Endothelial cell of umbilical vein (primary cell): ENCODE data around the gene BST2. TPM values are rescaled to one million over a fixed set of nuclear protein-coding genes. Genes with fewer than 3 reads are reported as not detected.

ENCODE experiments used
- BruUV-seq: library from RNA; stranded (reverse); fragments of 400-500 nt; replicated peaks from 2 replicates; lab custom pipeline; 2021; lab: Mats Ljungman, UMichigan
- CTCF ChIA-PET: fragments of 300-600, 350-600 bp; sonication (Branson Sonifier 250); formaldehyde crosslinking; loops from one replicate; lab custom pipeline; 2021; ENCODE audit warnings: antibody characterized with exemption, inconsistent platforms; lab: Charles Lee
- POLR2A ChIA-PET: fragments of 300-600, 350-600 bp; sonication (Branson Sonifier 250); formaldehyde crosslinking; loops from one replicate; lab custom pipeline; 2021; ENCODE audit warnings: antibody characterized with exemption, inconsistent platforms; lab: Charles Lee
- DNase-seq: peaks from one replicate; pipeline ENCODE4 v3.0.0-alpha.2; 2011; ENCODE audit warnings: low read depth, low spot score
- FAIRE-seq: peaks from 2 replicates; lab custom pipeline; 2011; peaks lifted over from hg19 to GRCh38; lab: Jason Lieb, UNC
- H2AFZ ChIP-seq: 2 replicates; pipeline ENCODE4 v1.6.0; 2012; ENCODE audit warnings: low read depth, low read length, control low read depth, inconsistent platforms
- H3K27ac ChIP-seq: 2 replicates; pipeline ENCODE4 v1.5.1; 2011; ENCODE audit warnings: low read depth, mild to moderate bottlenecking, control low read depth, low read length, moderate library complexity; ENCODE audit not compliant: insufficient read depth
- H3K27me3 ChIP-seq, 2 experiments: 2 replicates each; pipeline versions ENCODE4 v1.6.0 to v1.6.1; 2011; ENCODE audit warnings: low read length in 2 of 2, mixed read lengths in 1 of 2; ENCODE audit not compliant: control insufficient read depth in 2 of 2, insufficient read depth in 2 of 2
- H3K36me3 ChIP-seq, 2 experiments: 2 replicates in 1 of 2; 3 replicates in 1 of 2; pipeline ENCODE4 v1.5.1; 2011; ENCODE audit warnings: low read length in 2 of 2, mild to moderate bottlenecking in 1 of 2, moderate library complexity in 1 of 2; ENCODE audit not compliant: control insufficient read depth in 2 of 2, insufficient read depth in 2 of 2; ENCODE audit errors: extremely low read depth in 1 of 2
- H3K4me1 ChIP-seq: 3 replicates; pipeline ENCODE4 v1.5.1; 2011; ENCODE audit warnings: mild to moderate bottlenecking, low read length; ENCODE audit not compliant: control insufficient read depth, insufficient read depth; ENCODE audit errors: extremely low read depth
- H3K4me2 ChIP-seq: 2 replicates; pipeline ENCODE4 v1.6.1; 2011; ENCODE audit warnings: low read length, control low read depth, mixed read lengths; ENCODE audit not compliant: insufficient read depth
- H3K4me3 ChIP-seq, 3 experiments: fragments of 200-600 bp in 1 of 3; sonication (generic), shearing (Covaris generic) in 1 of 3; replicated peaks in 1 of 3; 2 replicates each; pipeline ENCODE4 v1.5.1; 2011 to 2016; ENCODE audit warnings: control low read depth in 3 of 3, low read length in 3 of 3, mild to moderate bottlenecking in 2 of 3, inconsistent platforms in 1 of 3, low read depth in 1 of 3, moderate library complexity in 1 of 3; ENCODE audit not compliant: insufficient read depth in 1 of 3
- H3K79me2 ChIP-seq: 2 replicates; pipeline ENCODE4 v1.6.0; 2012; ENCODE audit warnings: low read length, inconsistent platforms; ENCODE audit not compliant: control insufficient read depth, insufficient read depth
- H3K9ac ChIP-seq: replicated peaks from 2 replicates; pipeline ENCODE3; 2011; ENCODE audit warnings: low read length, control low read depth; ENCODE audit not compliant: insufficient read depth; ENCODE audit errors: extremely low read depth
- H3K9me1 ChIP-seq: replicated peaks from 3 replicates; pipeline ENCODE4 v1.6.0; 2011; ENCODE audit warnings: mild to moderate bottlenecking, low read length; ENCODE audit not compliant: control insufficient read depth, insufficient read depth; ENCODE audit errors: extremely low read depth
- H3K9me3 ChIP-seq: replicated peaks from 2 replicates; pipeline ENCODE4 v1.5.1; 2012; ENCODE audit warnings: low read length, inconsistent platforms; ENCODE audit not compliant: control insufficient read depth, insufficient read depth
- H4K20me1 ChIP-seq: replicated peaks from 2 replicates; pipeline ENCODE3; 2011; ENCODE audit warnings: mild to moderate bottlenecking, low read length; ENCODE audit not compliant: control insufficient read depth, insufficient read depth; ENCODE audit errors: extremely low read depth
- EZH2 ChIP-seq: IDR thresholded peaks from 2 replicates; pipeline ENCODE4 v1.6.1; 2012; ENCODE audit warnings: borderline replicate concordance, low read depth, mild to moderate bottlenecking, moderate library complexity, low read length, inconsistent platforms; ENCODE audit not compliant: severe bottlenecking
- FOS ChIP-seq: IDR thresholded peaks from 2 replicates; pipeline ENCODE4 v1.6.1; 2011; ENCODE audit warnings: mild to moderate bottlenecking, low read length, moderate library complexity, borderline replicate concordance; ENCODE audit not compliant: insufficient read depth
- GATA2 ChIP-seq: IDR thresholded peaks from 2 replicates; pipeline ENCODE4 v1.7.0; 2011; ENCODE audit warnings: low read depth, mild to moderate bottlenecking, moderate library complexity, mixed read lengths, low read length; ENCODE audit not compliant: insufficient read length, insufficient read depth
- JUN ChIP-seq: IDR thresholded peaks from 2 replicates; pipeline ENCODE4 v1.6.1; 2011; ENCODE audit warnings: borderline replicate concordance, low read depth; ENCODE audit not compliant: insufficient read length, insufficient read depth
- MYC ChIP-seq: IDR thresholded peaks from one replicate; pipeline ENCODE4 v1.6.1; 2011; ENCODE audit warnings: mild to moderate bottlenecking, low read depth, low read length
- POLR2A ChIP-seq: IDR thresholded peaks from 2 replicates; pipeline ENCODE4 v1.6.1; 2012; ENCODE audit warnings: low read depth, mild to moderate bottlenecking, control low read depth, low read length
- POLR2AphosphoS5 ChIP-seq: IDR thresholded peaks from 2 replicates; pipeline ENCODE4 v1.6.1; 2012; ENCODE audit warnings: low read depth, mild to moderate bottlenecking, control low read depth, low read length, moderate library complexity; ENCODE audit not compliant: insufficient read depth
- dilution Hi-C: fragments of 300-500 bp; cut with MboI; formaldehyde crosslinking; loops from one replicate; pipeline ENCODE4 v1.15.0; 2019; ENCODE audit warnings: low sequenced_read_pairs; ENCODE audit not compliant: extremely low pct_ligation_motif_present
- intact Hi-C: fragments of 100-400 bp; cut with micrococcal nuclease; formaldehyde crosslinking; loops from one replicate; pipeline ENCODE4 v1.10.0; 2022
- polyA plus RNA-seq, 4 experiments: library from polyadenylated mRNA; depleted of rRNA in 3 of 4; stranded (reverse) in 3 of 4; unstranded in 1 of 4; fragments of >200 nt; gene quantifications; 2 replicates each; pipeline versions ENCODE4 v1.2.1 to v1.2.3, GENCODE V29; 2011 to 2012; ENCODE audit warnings: missing spikeins in 1 of 4
- total RNA-seq: library from RNA; stranded (reverse); gene quantifications from 2 replicates; pipeline ENCODE4 v1.2.3, GENCODE V29; 2021
- TF ChIP-seq, protein P1 (sequence below): IDR thresholded peaks from 2 replicates; pipeline ENCODE4 v1.6.1; 2011; ENCODE audit not compliant: insufficient read depth, insufficient read length
- TF ChIP-seq, protein P2 (sequence below), 2 donors: IDR thresholded peaks; 1 replicate in 1 of 2; 2 replicates in 1 of 2; pipeline ENCODE4 v1.5.1; 2011; ENCODE audit warnings: low read length in 2 of 2, mild to moderate bottlenecking in 2 of 2, moderate library complexity in 2 of 2, control low read depth in 1 of 2, inconsistent platforms in 1 of 2, low read depth in 1 of 2; ENCODE audit not compliant: insufficient read depth in 1 of 2; ENCODE audit errors: extremely low read depth in 1 of 2

Gene BST2
- total and polyA plus RNA-seq, 2 donors (not counting 3 experiments of a cell fraction or from before 2014, with no cell fraction given) = 21.2 to 146 TPM

DNA sequence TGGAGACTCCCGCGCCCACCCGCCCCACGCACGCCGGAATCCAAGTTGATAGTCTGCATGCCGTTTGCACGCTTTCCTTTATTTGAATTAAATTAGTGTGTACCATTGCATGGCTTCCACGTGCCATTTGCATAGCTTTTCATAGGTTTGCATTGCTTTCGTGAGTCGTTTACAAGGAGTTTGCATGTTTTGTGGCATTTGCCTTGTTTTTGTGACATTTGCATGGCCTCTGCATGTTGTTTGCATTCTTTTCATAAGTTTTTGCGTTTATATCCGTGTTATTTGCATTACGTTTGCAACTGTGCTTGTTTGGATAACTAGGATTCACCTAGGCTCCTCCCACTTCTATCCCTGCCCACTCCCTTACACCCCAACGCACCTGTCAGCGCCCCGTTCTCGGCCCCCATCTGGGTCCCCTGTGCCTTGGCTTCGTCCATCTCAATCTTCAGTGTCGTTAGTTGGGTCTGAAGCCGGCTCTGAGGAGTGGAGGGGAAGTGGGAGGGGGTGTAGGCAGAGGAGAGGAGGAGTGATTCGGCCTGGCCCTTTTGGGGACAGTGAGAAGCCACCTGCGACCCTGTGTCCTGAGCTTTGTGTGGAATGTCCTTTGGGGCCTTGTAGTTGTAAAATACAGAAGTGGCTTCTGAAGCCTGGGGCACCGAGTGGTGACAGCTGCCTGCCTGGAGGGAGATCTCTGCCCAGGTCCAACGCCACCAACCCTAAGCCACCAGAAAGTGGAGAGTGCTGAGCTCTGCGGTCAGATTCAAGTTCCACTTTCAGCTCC is 13.9 kb downstream of the BST2 start:
- intact Hi-C loops = loop anchor here (1.0 kb wide), 2 partner anchors 45 to 99 kb away; no protein-coding TSS in a partner anchor
- Histone ChIP-seq H3K36me3 (no peaks in the 10 kb centered on the region), H3K4me1 (peaks cover 16% of the 10 kb centered on the region), H3K27ac (no peak overlapping the region), H3K9me3 (no peaks in the 10 kb centered on the region), H3K9me1 (no peaks in the 10 kb centered on the region), H3K27me3 (peaks cover 6% of the 10 kb centered on the region in 2 experiments), H2AFZ (peak overlapping the region; percentile 80), H3K79me2 (no peaks in the 10 kb centered on the region), H3K4me3 (peak overlapping the region in 2 of 3 experiments; percentile 6 to 13), H4K20me1 (no peaks in the 10 kb centered on the region), H3K9ac (no peak overlapping the region), H3K4me2 (peak overlapping the region; percentile 77)
- TF ChIP-seq POLR2A (no peak), POLR2AphosphoS5 (no peak)
- dilution Hi-C loops = no loop called here
- ChIA-PET CTCF (interaction anchor here (0.7 to 3.2 kb wide), 14 partner anchors 17 to 162 kb away, joined by 3 to 12 read pairs (median 4); partner anchors contain the start of genes ABHD8, ANO8 and SLC27A1), POLR2A (interaction anchor here (0.7 to 1.4 kb wide), 3 partner anchors 12 to 468 kb away, joined by 3 to 5 read pairs (median 3); partner anchors contain the start of gene MVB12A)
- FAIRE-seq (no peak), DNase-seq (no peak)
- BruUV-seq = no TSS peak

DNA sequence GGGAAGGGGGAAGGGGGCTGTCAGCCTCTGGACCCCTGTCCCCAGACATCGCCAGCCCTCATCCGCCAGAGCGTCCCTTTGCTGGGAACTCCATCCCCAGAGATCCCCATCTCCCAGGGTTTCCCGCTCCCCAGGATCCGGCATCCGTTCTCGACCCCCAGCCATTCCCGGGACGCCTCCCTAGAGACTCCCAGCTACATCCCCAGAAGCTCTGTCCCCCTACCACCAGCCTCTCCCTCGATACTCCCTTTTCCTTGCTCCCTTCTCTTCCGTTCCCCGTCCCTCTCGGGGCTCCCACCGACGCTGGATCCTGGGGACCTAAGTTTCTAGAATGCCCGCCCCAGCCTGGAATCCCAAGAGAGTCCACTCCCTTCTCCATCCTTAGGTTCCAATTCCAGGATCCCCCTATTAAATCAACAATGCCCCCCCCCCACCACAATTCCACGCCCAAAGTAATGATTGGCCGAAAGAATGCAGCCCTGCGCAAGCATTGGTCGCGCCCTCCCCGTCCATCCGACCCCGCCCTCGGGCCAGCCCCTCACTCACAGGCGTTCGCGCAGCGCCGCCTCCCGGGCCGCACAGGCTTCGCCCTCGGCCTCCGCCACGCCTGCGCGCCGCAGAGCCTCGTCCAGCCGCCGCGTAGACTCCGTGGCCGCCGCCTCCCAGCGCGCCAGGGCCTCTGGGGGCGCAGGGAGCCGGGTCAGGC is 14.6 kb downstream of the BST2 start:
- Histone ChIP-seq H3K4me3 (peak overlapping the region; percentile 21 to 53 (median 41)), H3K27ac (no peak overlapping the region), H3K4me1 (peaks cover 17% of the 10 kb centered on the region), H3K27me3 (peaks cover 6% of the 10 kb centered on the region in 2 experiments), H3K4me2 (peak overlapping the region; percentile 78), H4K20me1 (no peaks in the 10 kb centered on the region), H3K9ac (no peak overlapping the region), H3K9me3 (no peaks in the 10 kb centered on the region), H3K36me3 (no peaks in the 10 kb centered on the region), H3K9me1 (no peaks in the 10 kb centered on the region), H3K79me2 (no peaks in the 10 kb centered on the region), H2AFZ (peak overlapping the region; percentile 86)
- FAIRE-seq (peak; percentile 92), DNase-seq (peak; percentile 95)
- no TSS peak for BruUV-seq
- POLR2A ChIA-PET = interaction anchor here (1.4 kb wide), 1 partner anchor 29 kb away, joined by 3 read pairs; the partner anchor contains the start of gene MVB12A
- dilution Hi-C loops = no loop called here
- intact Hi-C loops = loop anchor here (1.0 kb wide), 2 partner anchors 45 to 99 kb away; no protein-coding TSS in a partner anchor
- TF ChIP-seq GATA2 = no peak
- no peak for TF ChIP-seq MYC
- no peak for TF ChIP-seq JUN
- peak; percentile 31 for TF ChIP-seq POLR2A
- TF ChIP-seq, protein P1, sequence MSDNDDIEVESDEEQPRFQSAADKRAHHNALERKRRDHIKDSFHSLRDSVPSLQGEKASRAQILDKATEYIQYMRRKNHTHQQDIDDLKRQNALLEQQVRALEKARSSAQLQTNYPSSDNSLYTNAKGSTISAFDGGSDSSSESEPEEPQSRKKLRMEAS = no peak
- TF ChIP-seq EZH2 = no peak
- TF ChIP-seq, protein P2, sequence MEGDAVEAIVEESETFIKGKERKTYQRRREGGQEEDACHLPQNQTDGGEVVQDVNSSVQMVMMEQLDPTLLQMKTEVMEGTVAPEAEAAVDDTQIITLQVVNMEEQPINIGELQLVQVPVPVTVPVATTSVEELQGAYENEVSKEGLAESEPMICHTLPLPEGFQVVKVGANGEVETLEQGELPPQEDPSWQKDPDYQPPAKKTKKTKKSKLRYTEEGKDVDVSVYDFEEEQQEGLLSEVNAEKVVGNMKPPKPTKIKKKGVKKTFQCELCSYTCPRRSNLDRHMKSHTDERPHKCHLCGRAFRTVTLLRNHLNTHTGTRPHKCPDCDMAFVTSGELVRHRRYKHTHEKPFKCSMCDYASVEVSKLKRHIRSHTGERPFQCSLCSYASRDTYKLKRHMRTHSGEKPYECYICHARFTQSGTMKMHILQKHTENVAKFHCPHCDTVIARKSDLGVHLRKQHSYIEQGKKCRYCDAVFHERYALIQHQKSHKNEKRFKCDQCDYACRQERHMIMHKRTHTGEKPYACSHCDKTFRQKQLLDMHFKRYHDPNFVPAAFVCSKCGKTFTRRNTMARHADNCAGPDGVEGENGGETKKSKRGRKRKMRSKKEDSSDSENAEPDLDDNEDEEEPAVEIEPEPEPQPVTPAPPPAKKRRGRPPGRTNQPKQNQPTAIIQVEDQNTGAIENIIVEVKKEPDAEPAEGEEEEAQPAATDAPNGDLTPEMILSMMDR (IDR thresholded peaks at IDR 0.05; ENCODE audit: extremely low read depth in 1 of 2, insufficient read depth in 1 of 2, low read depth in 1 of 2, low read length in 2 of 2) = peak; percentile 78 to 79
- TF ChIP-seq POLR2AphosphoS5 = no peak
- TF ChIP-seq FOS = no peak
- CTCF ChIA-PET = interaction anchor here (0.7 to 8.6 kb wide), 18 partner anchors 10 to 162 kb away, joined by 3 to 180 read pairs (median 4); partner anchors contain the start of genes ABHD8, ANO8, BST2 and SLC27A1
